K562 (cell line): ENCODE results near the gene SCAP. TPM values are rescaled to one million over a fixed set of nuclear protein-coding genes. Genes with fewer than 3 reads are reported as not detected.

Experiments used
- BCOR ChIP-seq: fragments of 450-650 bp; IDR thresholded peaks from 2 replicates; pipeline ENCODE4 v1.6.1; 2016
- E2F8 ChIP-seq: fragments of 450-650 bp; IDR thresholded peaks from 2 replicates; pipeline ENCODE4 v1.7.1; 2018; ENCODE audit warnings: mild to moderate bottlenecking, low read depth; ENCODE audit not compliant: partially characterized antibody
- HDAC2 ChIP-seq: fragments of 450-650 bp; IDR thresholded peaks from 2 replicates; pipeline ENCODE4 v1.6.1; 2016; ENCODE audit warnings: mild to moderate bottlenecking
- ILK ChIP-seq: fragments of 450-650 bp; IDR thresholded peaks from 2 replicates; pipeline ENCODE4 v1.6.1; 2016; ENCODE audit warnings: missing genetic modification characterization, low read depth, mild to moderate bottlenecking, missing compliant biosample characterization, moderate library complexity, borderline replicate concordance
- KLF6 ChIP-seq: fragments of 250-450 bp; sonication (Bioruptor Pico); IDR thresholded peaks from 2 replicates; pipeline ENCODE4 v1.4.0; 2020; ENCODE audit warnings: mild to moderate bottlenecking, moderate library complexity, borderline replicate concordance
- LEF1 ChIP-seq: fragments of 450-650 bp; IDR thresholded peaks from 2 replicates; pipeline ENCODE4 v1.6.1; 2016; ENCODE audit warnings: mild to moderate bottlenecking
- MYBL2 ChIP-seq, 2 experiments: fragments of 450-650 bp in 1 of 2; sonication (generic) in 1 of 2; formaldehyde crosslinking in 1 of 2; IDR thresholded peaks; 2 replicates each; pipeline versions ENCODE4 v1.6.1 to v1.8.1; 2017 to 2022; ENCODE audit warnings: borderline replicate concordance in 1 of 2, inconsistent platforms in 1 of 2, low read depth in 1 of 2, mild to moderate bottlenecking in 1 of 2, missing genetic modification reagents in 1 of 2, moderate library complexity in 1 of 2
- NR2C1 ChIP-seq, 2 experiments: fragments of 450-650 bp; IDR thresholded peaks; 2 replicates each; pipeline ENCODE4 v1.6.1; 2017; ENCODE audit warnings: mild to moderate bottlenecking in 2 of 2, antibody characterized with exemption in 1 of 2, inconsistent platforms in 1 of 2, missing compliant biosample characterization in 1 of 2, missing genetic modification characterization in 1 of 2
- RAD21 ChIP-seq, 2 experiments: fragments of 250-450 bp in 1 of 2; fragments of 450-650 bp in 1 of 2; sonication (Bioruptor Pico) in 1 of 2; formaldehyde crosslinking in 1 of 2; IDR thresholded peaks in 1 of 2; conservative IDR thresholded peaks in 1 of 2; 2 replicates each; pipeline versions ENCODE4 v1.4.0 to v1.8.0; 2020 to 2022; ENCODE audit warnings: mild to moderate bottlenecking in 2 of 2, moderate library complexity in 1 of 2
- RNF219 ChIP-seq: fragments of 250-450 bp; sonication (Bioruptor Pico); IDR thresholded peaks from 2 replicates; pipeline ENCODE4 v1.5.0; 2022; ENCODE audit warnings: mild to moderate bottlenecking
- SAFB2 ChIP-seq: fragments of 200-400 bp; formaldehyde crosslinking; IDR thresholded peaks from 2 replicates; pipeline ENCODE4 v1.6.1; 2018; ENCODE audit warnings: borderline replicate concordance, low read length, low read depth, moderate library complexity; ENCODE audit not compliant: severe bottlenecking
- TFE3 ChIP-seq: fragments of 450-650 bp; formaldehyde crosslinking; IDR thresholded peaks from 2 replicates; pipeline ENCODE4 v1.4.0; 2020; ENCODE audit warnings: mild to moderate bottlenecking, mixed read lengths
- YY1 ChIP-seq, 3 experiments: IDR thresholded peaks; 2 replicates each; pipeline ENCODE4 v1.6.1; 2011; ENCODE audit warnings: low read length in 2 of 3, mild to moderate bottlenecking in 2 of 3, moderate library complexity in 2 of 3, borderline replicate concordance in 1 of 3, control low read depth in 1 of 3, low read depth in 1 of 3; ENCODE audit not compliant: insufficient read depth in 3 of 3, insufficient replicate concordance in 2 of 3, control insufficient read depth in 1 of 3, insufficient read length in 1 of 3; ENCODE audit errors: extremely low read depth in 1 of 3
- ZKSCAN8 ChIP-seq: fragments of 200-800 bp; sonication (Bioruptor generic); IDR thresholded peaks from 2 replicates; pipeline ENCODE4 v1.6.1; 2016; ENCODE audit warnings: missing genetic modification characterization, missing compliant biosample characterization
- ZNF655 ChIP-seq: fragments of 250-450 bp; sonication (Bioruptor Pico); IDR thresholded peaks from 2 replicates; pipeline ENCODE4 v1.5.0; 2021
- ZNF699 ChIP-seq: fragments of 250-450 bp; sonication (Bioruptor Pico); IDR thresholded peaks from 2 replicates; pipeline ENCODE4 v1.8.0; 2021; ENCODE audit warnings: mild to moderate bottlenecking, moderate library complexity; ENCODE audit not compliant: insufficient replicate concordance
- polyA plus RNA-seq, 8 experiments: library from polyadenylated mRNA; depleted of rRNA in 4 of 8; stranded (reverse) in 5 of 8; unstranded in 3 of 8; fragments of >200 nt; fragmentation: Nextera tagmentation in 2 of 8; fragmentation: Illumina TruSeq in 1 of 8; extraction: Ambion mirVana in 2 of 8; extraction: Trizol in 1 of 8; gene quantifications; 2 replicates each; pipeline versions ENCODE4 v1.2.1 to v1.2.3, GENCODE V29; 2011 to 2014; ENCODE audit warnings: inconsistent platforms in 1 of 8, missing spikeins in 1 of 8
- total RNA-seq, 7 experiments: library from RNA; depleted of rRNA in 6 of 7; stranded (reverse); fragments of >200 nt in 6 of 7; fragmentation: Illumina TruSeq in 2 of 7; extraction: Trizol in 2 of 7; gene quantifications; 2 replicates each; pipeline versions ENCODE4 v1.2.1 to v1.2.3, GENCODE V29; 2011 to 2021; ENCODE audit warnings: low replicate concordance in 1 of 7
- TF ChIP-seq, protein P1 (sequence below): sonication (generic); formaldehyde crosslinking; IDR thresholded peaks from 2 replicates; pipeline ENCODE4 v1.9.0; 2022; ENCODE audit warnings: mild to moderate bottlenecking, missing genetic modification reagents

Gene SCAP
- total and polyA plus RNA-seq, 9 of the 15 experiments (the other 6 are each of a cell fraction or from before 2014, with no cell fraction given), result 2.6 to 104 (median 37.8) TPM

DNA sequence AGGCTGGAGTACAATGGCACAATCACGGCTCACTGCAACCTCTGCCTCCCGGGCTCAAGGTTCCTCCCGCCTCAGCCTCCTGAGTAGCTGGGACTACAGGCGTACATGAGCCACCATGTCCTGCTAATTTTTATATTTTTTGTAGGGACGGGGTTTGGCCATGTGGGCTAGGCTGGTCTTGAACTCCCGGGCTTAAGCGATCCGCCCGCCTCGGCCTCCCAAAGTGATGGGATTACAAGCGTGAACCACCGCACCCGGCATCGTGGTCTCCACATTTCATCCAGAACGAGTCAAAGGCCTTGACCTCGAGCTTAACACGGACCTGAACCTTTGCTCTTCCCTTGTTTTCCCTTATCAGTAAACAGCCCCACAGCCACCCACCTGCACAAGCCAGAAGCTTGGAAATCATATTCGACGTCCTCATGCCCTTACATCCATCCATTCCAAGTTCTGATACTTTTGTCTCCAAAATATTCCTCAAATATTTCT is 96.3 kb downstream of the SCAP start (continued):
- no peak for TF ChIP-seq ZNF699
- TF ChIP-seq HDAC2, result 0 out of 2 replicates have a peak, but pooled peaks have one; percentile 34
- TF ChIP-seq KLF6 (CRISPR knock-in tag), result 0 out of 2 replicates have a peak, but pooled peaks have one; percentile 7
- TF ChIP-seq ILK (tag), result no peak
- no peak for TF ChIP-seq ZKSCAN8 (CRISPR knock-in tag)
- no peak for TF ChIP-seq YY1 (IDR thresholded peaks at IDR 0.05; ENCODE audit: borderline replicate concordance in 1 of 3, control insufficient read depth in 1 of 3, extremely low read depth in 1 of 3, insufficient read depth in 3 of 3, insufficient read length in 1 of 3, insufficient replicate concordance in 2 of 3, low read depth in 1 of 3, low read length in 2 of 3)
- TF ChIP-seq RAD21 (CRISPR knock-in tag; conservative IDR thresholded peaks at IDR 0.05 in 1 of 2, IDR thresholded peaks at IDR 0.05 in 1 of 2), result no peak
- no peak for TF ChIP-seq E2F8
- no peak for TF ChIP-seq LEF1
- no peak for TF ChIP-seq ZNF655 (CRISPR knock-in tag)
- TF ChIP-seq SAFB2, result no peak
- TF ChIP-seq RNF219 (CRISPR knock-in tag), result no peak
- TF ChIP-seq, protein P1, sequence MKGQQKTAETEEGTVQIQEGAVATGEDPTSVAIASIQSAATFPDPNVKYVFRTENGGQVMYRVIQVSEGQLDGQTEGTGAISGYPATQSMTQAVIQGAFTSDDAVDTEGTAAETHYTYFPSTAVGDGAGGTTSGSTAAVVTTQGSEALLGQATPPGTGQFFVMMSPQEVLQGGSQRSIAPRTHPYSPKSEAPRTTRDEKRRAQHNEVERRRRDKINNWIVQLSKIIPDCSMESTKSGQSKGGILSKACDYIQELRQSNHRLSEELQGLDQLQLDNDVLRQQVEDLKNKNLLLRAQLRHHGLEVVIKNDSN (CRISPR knock-in tag), result no peak
- TF ChIP-seq BCOR, result no peak
- TF ChIP-seq TFE3 (CRISPR knock-in tag), result no peak
- peak; percentile 50; the same call in 1 of the 2 replicates for TF ChIP-seq NR2C1 (IDR thresholded peaks at IDR 0.05)
- peak; percentile 48; the same call in 1 of the 2 replicates for TF ChIP-seq NR2C1 (tag; IDR thresholded peaks at IDR 0.05)
- TF ChIP-seq MYBL2 (IDR thresholded peaks at IDR 0.05; ENCODE audit: low read depth), result no peak
- TF ChIP-seq MYBL2 (CRISPR knock-in tag; IDR thresholded peaks at IDR 0.05; ENCODE audit: borderline replicate concordance), result no peak
